ENCODE measurements around the gene TMEM9B.

- TF ChIP-seq CTCF (IDR thresholded peaks at IDR 0.05; ENCODE audit: poor library complexity, severe bottlenecking) (no peak), POLR2AphosphoS5 (IDR thresholded peaks at IDR 0.05) (no peak), EP300 (conservative IDR thresholded peaks at IDR 0.05; ENCODE audit: poor library complexity, severe bottlenecking) (no peak), EZH2 (IDR thresholded peaks at IDR 0.05; ENCODE audit: borderline replicate concordance, insufficient read depth, low read length, poor library complexity, severe bottlenecking) (no peak), REST (IDR thresholded peaks at IDR 0.05; ENCODE audit: borderline replicate concordance) (no peak), SMC3 (conservative IDR thresholded peaks at IDR 0.05; ENCODE audit: poor library complexity) (no peak)
Observed at GRCh38 chr11:8917157-8917825, 47.0 kb downstream of the TMEM9B start.
